HCT116 (cell line): ENCODE data around the gene PHF13. TPM values are rescaled to one million over a fixed set of nuclear protein-coding genes. Genes with fewer than 3 reads are reported as not detected.

Source experiments
- ATAC-seq: fragments of 200-7000 bp; cut with Tn5 transposase; 2 replicates; pipeline ENCODE4 v1.9.1; 2020; ENCODE audit warnings: mild to moderate bottlenecking, moderate library complexity
- BruUV-seq: library from RNA; stranded (reverse); fragments of 400-500 nt; replicated peaks from 2 replicates; lab custom pipeline; 2021; lab: Mats Ljungman, UMichigan
- CTCF ChIA-PET: fragments of 300-600 bp; sonication (Branson Sonifier 250); formaldehyde crosslinking; loops from one replicate; lab custom pipeline; 2021; ENCODE audit warnings: antibody characterized with exemption; lab: Charles Lee
- POLR2A ChIA-PET: fragments of 300-600, 350-600 bp; sonication (Branson Sonifier 250); formaldehyde crosslinking; loops from one replicate; lab custom pipeline; 2021; ENCODE audit warnings: antibody characterized with exemption; lab: Charles Lee
- RAD21 ChIA-PET, 2 experiments: fragments of 300-600 bp; sonication (Branson Sonifier 250); formaldehyde crosslinking; loops; one replicate each; lab custom pipeline; 2023; ENCODE audit warnings: low total read pairs in 2 of 2; ENCODE audit not compliant: uncharacterized antibody in 2 of 2, unreplicated experiment in 2 of 2, low non-redundant PET in 1 of 2; lab: Charles Lee
- DNase-seq: peaks from one replicate; pipeline ENCODE4 v3.0.0-alpha.2; 2010; ENCODE audit warnings: low read depth, low spot score
- H2AFZ ChIP-seq: fragments of 200-600 bp; shearing (Covaris generic), sonication (generic); 2 replicates; pipeline ENCODE4 v1.6.1; 2017; ENCODE audit warnings: low read depth, mixed run types, mixed read lengths, antibody characterized with exemption, low read length; ENCODE audit not compliant: poor library complexity, severe bottlenecking
- H3K27ac ChIP-seq: 2 replicates; pipeline ENCODE4 v1.5.1; 2012; ENCODE audit warnings: low read depth, low read length
- H3K27me3 ChIP-seq: fragments of 200-600 bp; sonication (generic); 2 replicates; pipeline ENCODE4 v1.6.1; 2016; ENCODE audit warnings: mixed run types, low read length, mixed read lengths; ENCODE audit not compliant: insufficient read depth
- H3K36me3 ChIP-seq, 2 experiments: fragments of 200-500 bp in 1 of 2; fragments of 200-600 bp in 1 of 2; sonication (Bioruptor generic) in 1 of 2; sonication (generic) in 1 of 2; 2 replicates each; pipeline versions ENCODE4 v1.5.1 to v1.6.1; 2014 to 2016; ENCODE audit warnings: low read length in 2 of 2, inconsistent platforms in 1 of 2, mixed read lengths in 1 of 2, mixed run types in 1 of 2; ENCODE audit not compliant: insufficient read depth in 2 of 2, control insufficient read depth in 1 of 2
- H3K4me1 ChIP-seq, 2 experiments: fragments of 200-600 bp in 1 of 2; sonication (generic) in 1 of 2; 2 replicates each; pipeline versions ENCODE4 v1.5.1 to v1.6.1; 2012 to 2017; ENCODE audit warnings: low read length in 2 of 2, inconsistent platforms in 1 of 2, mild to moderate bottlenecking in 1 of 2, mixed read lengths in 1 of 2, mixed run types in 1 of 2, moderate library complexity in 1 of 2; ENCODE audit not compliant: insufficient read depth in 2 of 2, control insufficient read depth in 1 of 2
- H3K4me2 ChIP-seq: fragments of 200-600 bp; sonication (generic); 2 replicates; pipeline ENCODE4 v1.6.1; 2017; ENCODE audit warnings: mixed run types, low read length, mixed read lengths
- H3K4me3 ChIP-seq, 2 experiments: fragments of 200-600 bp in 1 of 2; sonication (generic) in 1 of 2; replicated peaks in 1 of 2; 2 replicates each; pipeline ENCODE4 v1.5.1; 2011 to 2016; ENCODE audit warnings: low read length in 2 of 2, control low read depth in 1 of 2, low read depth in 1 of 2, mild to moderate bottlenecking in 1 of 2, mixed read lengths in 1 of 2, mixed run types in 1 of 2
- H3K79me2 ChIP-seq: fragments of 200-600 bp; sonication (generic); 2 replicates; pipeline ENCODE4 v1.6.1; 2017; ENCODE audit warnings: mild to moderate bottlenecking, mixed run types, low read length, moderate library complexity, mixed read lengths; ENCODE audit not compliant: insufficient read depth
- H3K9ac ChIP-seq: fragments of 200-600 bp; sonication (generic); 2 replicates; pipeline ENCODE4 v1.6.1; 2016; ENCODE audit warnings: low read length, mixed read lengths
- H3K9me2 ChIP-seq: fragments of 200-600 bp; sonication (generic), shearing (Covaris generic); 2 replicates; pipeline ENCODE4 v1.6.1; 2017; ENCODE audit warnings: mixed run types, mild to moderate bottlenecking, moderate library complexity; ENCODE audit not compliant: insufficient read depth
- H3K9me3 ChIP-seq, 2 experiments: fragments of 200-500 bp in 1 of 2; fragments of 200-600 bp in 1 of 2; sonication (Bioruptor generic) in 1 of 2; sonication (generic) in 1 of 2; 2 replicates each; pipeline ENCODE4 v1.6.1; 2014 to 2017; ENCODE audit warnings: low read length in 2 of 2, mixed read lengths in 2 of 2, inconsistent platforms in 1 of 2, low read depth in 1 of 2, mild to moderate bottlenecking in 1 of 2, mixed run types in 1 of 2, moderate library complexity in 1 of 2; ENCODE audit not compliant: control insufficient read depth in 1 of 2, insufficient read depth in 1 of 2
- H4K20me1 ChIP-seq: fragments of 200-600 bp; sonication (generic), shearing (Covaris generic); 2 replicates; pipeline ENCODE4 v1.6.1; 2017; ENCODE audit warnings: mixed run types, mild to moderate bottlenecking, moderate library complexity; ENCODE audit not compliant: insufficient read depth
- CBX3 ChIP-seq: IDR thresholded peaks from 2 replicates; pipeline ENCODE4 v1.6.1; 2012; ENCODE audit warnings: low read depth
- CEBPB ChIP-seq: IDR thresholded peaks from 2 replicates; pipeline ENCODE4 v1.6.1; 2012; ENCODE audit warnings: low read depth
- CTCF ChIP-seq, 3 experiments: fragments of 200-600 bp in 1 of 3; sonication (generic) in 1 of 3; IDR thresholded peaks in 2 of 3; conservative IDR thresholded peaks in 1 of 3; 2 replicates each; pipeline ENCODE4 v1.5.1; 2012 to 2017; ENCODE audit warnings: low read depth in 2 of 3, low read length in 2 of 3, antibody characterized with exemption in 1 of 3, borderline replicate concordance in 1 of 3, control low read depth in 1 of 3, mild to moderate bottlenecking in 1 of 3, mixed read lengths in 1 of 3, mixed run types in 1 of 3, moderate library complexity in 1 of 3; ENCODE audit not compliant: insufficient read depth in 1 of 3
- EGR1 ChIP-seq: IDR thresholded peaks from 2 replicates; pipeline ENCODE4 v1.6.1; 2012; ENCODE audit warnings: low read depth
- ELF1 ChIP-seq: IDR thresholded peaks from 2 replicates; pipeline ENCODE4 v1.6.1; 2012; ENCODE audit warnings: low read depth, borderline replicate concordance
- EZH2 ChIP-seq: fragments of 200-600 bp; sonication (generic); IDR thresholded peaks from 2 replicates; pipeline ENCODE4 v1.6.1; 2017; ENCODE audit warnings: antibody characterized with exemption, mixed run types
- EZH2phosphoT487 ChIP-seq: fragments of 200-600 bp; IDR thresholded peaks from 2 replicates; pipeline ENCODE4 v1.6.1; 2018; ENCODE audit warnings: antibody characterized with exemption, borderline replicate concordance
- FOSL1 ChIP-seq: IDR thresholded peaks from 2 replicates; pipeline ENCODE4 v1.6.1; 2012; ENCODE audit warnings: low read depth
- JUND ChIP-seq: IDR thresholded peaks from 2 replicates; pipeline ENCODE4 v1.6.1; 2012
- MAX ChIP-seq: IDR thresholded peaks from 2 replicates; pipeline ENCODE4 v1.6.1; 2012
- POLR2A ChIP-seq: IDR thresholded peaks from 2 replicates; pipeline ENCODE4 v1.7.0; 2011; ENCODE audit warnings: borderline replicate concordance; ENCODE audit not compliant: insufficient read depth, insufficient read length; ENCODE audit errors: extremely low read depth
- POLR2AphosphoS5 ChIP-seq: IDR thresholded peaks from 2 replicates; pipeline ENCODE4 v1.6.1; 2011; ENCODE audit warnings: mild to moderate bottlenecking, low read depth, low read length, moderate library complexity
- REST ChIP-seq: IDR thresholded peaks from 2 replicates; pipeline ENCODE4 v1.6.1; 2012; ENCODE audit warnings: low read depth
- SIN3A ChIP-seq: IDR thresholded peaks from 2 replicates; pipeline ENCODE4 v1.6.1; 2012; ENCODE audit warnings: low read depth
- SP1 ChIP-seq: IDR thresholded peaks from 2 replicates; pipeline ENCODE4 v1.6.1; 2012; ENCODE audit warnings: low read depth
- SRF ChIP-seq: IDR thresholded peaks from 2 replicates; pipeline ENCODE4 v1.6.1; 2012; ENCODE audit warnings: low read depth
- TCF7L2 ChIP-seq: IDR thresholded peaks from 2 replicates; pipeline ENCODE4 v1.7.0; 2011; ENCODE audit warnings: borderline replicate concordance, inconsistent platforms; ENCODE audit not compliant: insufficient read depth, insufficient read length; ENCODE audit errors: extremely low read depth
- ZBTB33 ChIP-seq: IDR thresholded peaks from 2 replicates; pipeline ENCODE4 v1.6.1; 2011; ENCODE audit warnings: mild to moderate bottlenecking, low read length, moderate library complexity; ENCODE audit not compliant: insufficient replicate concordance; ENCODE audit errors: extremely low read depth
- ZNF274 ChIP-seq: fragments of 200-500 bp; sonication (Bioruptor generic); IDR thresholded peaks from 2 replicates; pipeline ENCODE4 v1.6.1; 2014; ENCODE audit warnings: mild to moderate bottlenecking, low read depth, low read length, inconsistent platforms
- intact Hi-C: fragments of 100-400 bp; cut with micrococcal nuclease; formaldehyde crosslinking; loops from 2 replicates; pipeline ENCODE4 v1.10.0; 2022
- total RNA-seq: library from RNA; stranded (reverse); gene quantifications from one replicate; pipeline ENCODE4 v1.2.1, GENCODE V29; 2021; ENCODE audit not compliant: unreplicated experiment

The PHF13 gene
- total RNA-seq, 1 experiment from 2014 or later = 25.8 TPM

- ATAC-seq = no peak
- CTCF ChIA-PET = no interaction called here
- RAD21 ChIA-PET = no interaction called here
- Histone ChIP-seq H3K79me2 (peaks cover 15% of the 10 kb centered on the region; the same call in 1 of the 2 replicates), H3K9me2 (no peaks in the 10 kb centered on the region), H3K4me1 (peaks cover 0 to 7% of the 10 kb centered on the region in 2 experiments; a peak in 1 of 4 replicates), H3K36me3 (peaks cover 11% of the 10 kb centered on the region in 2 experiments; a peak in 3 of 4 replicates), H4K20me1 (no peaks in the 10 kb centered on the region), H3K27ac (no peak overlapping the region), H2AFZ (no peak overlapping the region), H3K27me3 (no peaks in the 10 kb centered on the region), H3K9ac (no peak overlapping the region), H3K4me3 (no peak overlapping the region), H3K4me2 (no peak overlapping the region), H3K9me3 (no peaks in the 10 kb centered on the region)
- POLR2A ChIA-PET = no interaction called here
- intact Hi-C loops = no loop called here
- TF ChIP-seq ELF1 = no peak
- TF ChIP-seq CTCF (IDR thresholded peaks at IDR 0.05 in 2 of 3, conservative IDR thresholded peaks at IDR 0.05 in 1 of 3; ENCODE audit: borderline replicate concordance in 1 of 3, insufficient read depth in 1 of 3, low read depth in 2 of 3, low read length in 2 of 3) = no peak
- TF ChIP-seq POLR2AphosphoS5 = no peak
- TF ChIP-seq SIN3A = no peak
- no peak for TF ChIP-seq SRF
- TF ChIP-seq REST = no peak
- no peak for TF ChIP-seq EGR1
- TF ChIP-seq ZBTB33 = no peak
- no peak for TF ChIP-seq EZH2phosphoT487
- no peak for TF ChIP-seq CEBPB
- no peak for TF ChIP-seq CBX3
- TF ChIP-seq JUND = no peak
- TF ChIP-seq ZNF274 = no peak
- no peak for TF ChIP-seq MAX
- no peak for TF ChIP-seq EZH2
- no peak for TF ChIP-seq FOSL1
- no peak for TF ChIP-seq TCF7L2
- TF ChIP-seq POLR2A = no peak
- no peak for TF ChIP-seq SP1
- no peak for DNase-seq
- BruUV-seq = no TSS peak
Observed at GRCh38 chr1:6586404-6586816, 27.1 kb upstream of the PHF13 start.
